ENCODE results near the gene SURF6.

Gene SURF6

DNA sequence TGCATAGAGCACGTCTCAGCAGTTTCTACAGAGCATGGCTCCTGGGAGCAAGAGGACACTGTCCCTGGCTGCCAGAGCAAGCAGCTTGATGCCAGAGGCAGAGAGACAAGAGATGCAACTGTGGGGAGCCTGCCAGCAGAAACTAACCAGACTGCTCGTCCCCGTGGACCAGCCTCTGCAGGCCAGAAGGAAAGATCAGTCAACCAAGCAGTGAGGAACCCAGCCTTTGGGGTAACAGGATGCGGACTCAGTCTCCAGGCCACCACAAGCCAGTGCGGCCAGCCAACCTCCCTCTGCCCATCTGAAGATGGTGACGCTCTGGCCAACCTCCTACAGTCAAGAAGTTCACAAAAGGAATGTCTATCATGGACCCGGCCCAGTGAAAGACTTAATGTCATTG lies 36.2 kb upstream of the SURF6 start:
- H3K27ac ChIP-seq (ENCODE audit: low read depth, low read length) = peak overlapping the region; percentile 71
- peaks cover 54% of the 10 kb centered on the region for H3K4me1 ChIP-seq (ENCODE audit: control insufficient read depth, low read length)
- peaks cover 38% of the 10 kb centered on the region for H4K20me1 ChIP-seq (ENCODE audit: control insufficient read depth, insufficient read depth, low read depth, low read length)
- peaks cover 5% of the 10 kb centered on the region; the same call in 1 of the 2 replicates for H3F3A ChIP-seq (ENCODE audit: control insufficient read depth, insufficient read depth)
- H3K9me3 ChIP-seq (ENCODE audit: control insufficient read depth, insufficient read depth, low read length) = no peaks in the 10 kb centered on the region
- TF ChIP-seq EZH2phosphoT487 (IDR thresholded peaks at IDR 0.05; ENCODE audit: borderline replicate concordance, low read length) (no peak), CTCF (IDR thresholded peaks at IDR 0.05; ENCODE audit: low read depth, low read length, poor library complexity, severe bottlenecking) (no peak)
- peak overlapping the region; percentile 62 for H3K4me3 ChIP-seq (ENCODE audit: low read length)
- H3K79me2 ChIP-seq (ENCODE audit: control insufficient read depth, low read length) = peaks cover 87% of the 10 kb centered on the region
- no peaks in the 10 kb centered on the region for H3K27me3 ChIP-seq (ENCODE audit: control insufficient read depth, low read length)
- peak overlapping the region; percentile 76 for H3K4me2 ChIP-seq (ENCODE audit: low read length)
- H3K9me2 ChIP-seq (replicated peaks; ENCODE audit: control insufficient read depth, low read length) = no peaks in the 10 kb centered on the region
- H3K36me3 ChIP-seq (ENCODE audit: control insufficient read depth, low read length) = peaks cover 70% of the 10 kb centered on the region

GRCh38 chr9:133371261-133371711 lies 35.3 kb upstream of the SURF6 start:
- Histone ChIP-seq H3K4me1 (ENCODE audit: control insufficient read depth, low read length) (peaks cover 49% of the 10 kb centered on the region), H3K36me3 (ENCODE audit: control insufficient read depth, low read length) (peaks cover 78% of the 10 kb centered on the region), H3K27ac (ENCODE audit: low read depth, low read length) (peak overlapping the region; percentile 71), H3F3A (ENCODE audit: control insufficient read depth, insufficient read depth) (peaks cover 5% of the 10 kb centered on the region; the same call in 1 of the 2 replicates), H3K9me2 (replicated peaks; ENCODE audit: control insufficient read depth, low read length) (no peaks in the 10 kb centered on the region), H3K27me3 (ENCODE audit: control insufficient read depth, low read length) (no peaks in the 10 kb centered on the region), H3K9me3 (ENCODE audit: control insufficient read depth, insufficient read depth, low read length) (no peaks in the 10 kb centered on the region), H3K4me3 (ENCODE audit: low read length) (peak overlapping the region; percentile 62), H3K4me2 (ENCODE audit: low read length) (peak overlapping the region; percentile 76), H3K79me2 (ENCODE audit: control insufficient read depth, low read length) (peaks cover 96% of the 10 kb centered on the region), H4K20me1 (ENCODE audit: control insufficient read depth, insufficient read depth, low read depth, low read length) (peaks cover 38% of the 10 kb centered on the region)
- no peak for TF ChIP-seq EZH2phosphoT487 (IDR thresholded peaks at IDR 0.05; ENCODE audit: borderline replicate concordance, low read length)
- peak; percentile 39 for TF ChIP-seq CTCF (IDR thresholded peaks at IDR 0.05; ENCODE audit: low read depth, low read length, poor library complexity, severe bottlenecking)

DNA sequence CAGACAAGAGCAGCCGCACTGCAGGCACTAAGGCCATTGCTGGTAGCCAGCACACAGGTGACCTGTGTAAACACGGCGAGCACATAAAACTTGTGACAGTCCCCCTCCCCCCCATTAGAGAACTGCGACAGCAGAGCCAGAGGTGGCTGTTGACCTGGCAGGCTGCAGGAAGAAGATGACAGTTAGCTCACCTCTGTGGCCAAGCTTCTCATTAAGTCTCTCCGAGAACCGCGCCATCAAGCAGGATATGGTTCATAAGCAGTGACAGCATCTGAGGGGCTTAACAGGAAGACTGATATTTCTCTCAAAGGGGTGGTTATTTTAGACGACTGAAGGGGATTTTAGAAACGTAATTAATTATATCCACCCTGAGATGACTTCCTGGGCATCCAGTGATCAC lies 34.7 kb upstream of the SURF6 start:
- peaks cover 47% of the 10 kb centered on the region for H3K4me1 ChIP-seq (ENCODE audit: control insufficient read depth, low read length)
- peaks cover 96% of the 10 kb centered on the region for H3K79me2 ChIP-seq (ENCODE audit: control insufficient read depth, low read length)
- H3K9me3 ChIP-seq (ENCODE audit: control insufficient read depth, insufficient read depth, low read length) = no peaks in the 10 kb centered on the region
- peaks cover 38% of the 10 kb centered on the region for H4K20me1 ChIP-seq (ENCODE audit: control insufficient read depth, insufficient read depth, low read depth, low read length)
- peak overlapping the region; percentile 62 for H3K4me3 ChIP-seq (ENCODE audit: low read length)
- TF ChIP-seq EZH2phosphoT487 (IDR thresholded peaks at IDR 0.05; ENCODE audit: borderline replicate concordance, low read length) (no peak), CTCF (IDR thresholded peaks at IDR 0.05; ENCODE audit: low read depth, low read length, poor library complexity, severe bottlenecking) (no peak)
- H3K9me2 ChIP-seq (replicated peaks; ENCODE audit: control insufficient read depth, low read length) = no peaks in the 10 kb centered on the region
- H3K4me2 ChIP-seq (ENCODE audit: low read length) = peak overlapping the region; percentile 76
- no peaks in the 10 kb centered on the region for H3K27me3 ChIP-seq (ENCODE audit: control insufficient read depth, low read length)
- peaks cover 83% of the 10 kb centered on the region for H3K36me3 ChIP-seq (ENCODE audit: control insufficient read depth, low read length)
- peak overlapping the region; percentile 71 for H3K27ac ChIP-seq (ENCODE audit: low read depth, low read length)
- peaks cover 5% of the 10 kb centered on the region; the same call in 1 of the 2 replicates for H3F3A ChIP-seq (ENCODE audit: control insufficient read depth, insufficient read depth)
